ENCODE data around the gene PAX5.

The PAX5 gene

GRCh38 chr9:36808251-36808650 is 225.8 kb downstream of the PAX5 start:
- TF ChIP-seq REST (IDR thresholded peaks at IDR 0.05; ENCODE audit: insufficient read depth in 1 of 2, low read depth in 2 of 2, low read length in 2 of 2): no peak
- no peak for TF ChIP-seq POLR2AphosphoS5 (IDR thresholded peaks at IDR 0.05; ENCODE audit: low read depth, low read length)
- no peak for TF ChIP-seq FOXP2 (optimal IDR thresholded peaks at IDR 0.05; ENCODE audit: borderline replicate concordance, extremely low read depth, extremely low read length, insufficient read depth)
- no peak for TF ChIP-seq SIN3A (IDR thresholded peaks at IDR 0.05; ENCODE audit: borderline replicate concordance, insufficient read depth, low read length)
- no peak for TF ChIP-seq TAF1 (IDR thresholded peaks at IDR 0.05; ENCODE audit: borderline replicate concordance, insufficient read depth, low read length)

GRCh38 chr9:36803961-36804360 is 230.1 kb downstream of the PAX5 start:
- TF ChIP-seq TAF1 (IDR thresholded peaks at IDR 0.05; ENCODE audit: borderline replicate concordance, insufficient read depth, low read length) (no peak), POLR2AphosphoS5 (IDR thresholded peaks at IDR 0.05; ENCODE audit: low read depth, low read length) (no peak), REST (IDR thresholded peaks at IDR 0.05; ENCODE audit: insufficient read depth in 1 of 2, low read depth in 2 of 2, low read length in 2 of 2) (no peak), FOXP2 (optimal IDR thresholded peaks at IDR 0.05; ENCODE audit: borderline replicate concordance, extremely low read depth, extremely low read length, insufficient read depth) (no peak), SIN3A (IDR thresholded peaks at IDR 0.05; ENCODE audit: borderline replicate concordance, insufficient read depth, low read length) (no peak)

- TF ChIP-seq POLR2AphosphoS5 (IDR thresholded peaks at IDR 0.05; ENCODE audit: low read depth, low read length) (no peak), REST (IDR thresholded peaks at IDR 0.05; ENCODE audit: insufficient read depth in 1 of 2, low read depth in 2 of 2, low read length in 2 of 2) (no peak), TAF1 (IDR thresholded peaks at IDR 0.05; ENCODE audit: borderline replicate concordance, insufficient read depth, low read length) (no peak), SIN3A (IDR thresholded peaks at IDR 0.05; ENCODE audit: borderline replicate concordance, insufficient read depth, low read length) (no peak), FOXP2 (optimal IDR thresholded peaks at IDR 0.05; ENCODE audit: borderline replicate concordance, extremely low read depth, extremely low read length, insufficient read depth) (no peak)
Measured at GRCh38 chr9:36802201-36802920, 231.7 kb downstream of the PAX5 start.

- no peak for TF ChIP-seq REST (IDR thresholded peaks at IDR 0.05; ENCODE audit: insufficient read depth in 1 of 2, low read depth in 2 of 2, low read length in 2 of 2)
- TF ChIP-seq SIN3A (IDR thresholded peaks at IDR 0.05; ENCODE audit: borderline replicate concordance, insufficient read depth, low read length): no peak
- no peak for TF ChIP-seq POLR2AphosphoS5 (IDR thresholded peaks at IDR 0.05; ENCODE audit: low read depth, low read length)
- TF ChIP-seq FOXP2 (optimal IDR thresholded peaks at IDR 0.05; ENCODE audit: borderline replicate concordance, extremely low read depth, extremely low read length, insufficient read depth): no peak
- no peak for TF ChIP-seq TAF1 (IDR thresholded peaks at IDR 0.05; ENCODE audit: borderline replicate concordance, insufficient read depth, low read length)
Measured at GRCh38 chr9:36800455-36800854, 233.6 kb downstream of the PAX5 start.

Measured in PFSK-1 (cell line).